Spleen (tissue), 7 donors: ENCODE results near the gene DNAAF5.

Experiments
- CTCF ChIP-seq, 11 experiments: fragments of 200-600 bp in 7 of 11; fragments of 450-650 bp in 4 of 11; sonication (generic) in 4 of 11; IDR thresholded peaks in 8 of 11; conservative IDR thresholded peaks in 3 of 11; 1 replicate in 7 of 11; 2 replicates in 4 of 11; pipeline versions ENCODE4 v1.4.0 to v1.8.0; 2016 to 2021; ENCODE audit warnings: antibody characterized with exemption in 11 of 11, inconsistent platforms in 4 of 11, mild to moderate bottlenecking in 1 of 11
- POLR2A ChIP-seq, 3 donors: fragments of 450-650 bp; IDR thresholded peaks; one replicate each; pipeline ENCODE4 v1.5.1; 2017; ENCODE audit warnings: antibody characterized with exemption in 3 of 3, mild to moderate bottlenecking in 1 of 3
- POLR2AphosphoS5 ChIP-seq, 3 donors: sonication (generic); formaldehyde crosslinking; IDR thresholded peaks; one replicate each; pipeline ENCODE4 v1.5.1; 2017; ENCODE audit warnings: antibody characterized with exemption in 3 of 3
- donor health status: DM: no; HTN: no; CAD: no; lungs with moderate emphysema.
- donor health status: DM: no; HTN: no; CAD: no.
- donor health status: DM: no; HTN: no; CAD: no.

- TF ChIP-seq POLR2AphosphoS5 (IDR thresholded peaks at IDR 0.05) (no peak), CTCF (IDR thresholded peaks at IDR 0.05 in 8 of 11, conservative IDR thresholded peaks at IDR 0.05 in 3 of 11) (peak in 5 of 11 experiments; percentile 23 to 51 (median 36)), POLR2A (IDR thresholded peaks at IDR 0.05) (no peak)
Measured at GRCh38 chr7:818031-818699, 91.7 kb downstream of the DNAAF5 start.
